ENCODE data around the gene LOC128125822.

The LOC128125822 gene

DNA sequence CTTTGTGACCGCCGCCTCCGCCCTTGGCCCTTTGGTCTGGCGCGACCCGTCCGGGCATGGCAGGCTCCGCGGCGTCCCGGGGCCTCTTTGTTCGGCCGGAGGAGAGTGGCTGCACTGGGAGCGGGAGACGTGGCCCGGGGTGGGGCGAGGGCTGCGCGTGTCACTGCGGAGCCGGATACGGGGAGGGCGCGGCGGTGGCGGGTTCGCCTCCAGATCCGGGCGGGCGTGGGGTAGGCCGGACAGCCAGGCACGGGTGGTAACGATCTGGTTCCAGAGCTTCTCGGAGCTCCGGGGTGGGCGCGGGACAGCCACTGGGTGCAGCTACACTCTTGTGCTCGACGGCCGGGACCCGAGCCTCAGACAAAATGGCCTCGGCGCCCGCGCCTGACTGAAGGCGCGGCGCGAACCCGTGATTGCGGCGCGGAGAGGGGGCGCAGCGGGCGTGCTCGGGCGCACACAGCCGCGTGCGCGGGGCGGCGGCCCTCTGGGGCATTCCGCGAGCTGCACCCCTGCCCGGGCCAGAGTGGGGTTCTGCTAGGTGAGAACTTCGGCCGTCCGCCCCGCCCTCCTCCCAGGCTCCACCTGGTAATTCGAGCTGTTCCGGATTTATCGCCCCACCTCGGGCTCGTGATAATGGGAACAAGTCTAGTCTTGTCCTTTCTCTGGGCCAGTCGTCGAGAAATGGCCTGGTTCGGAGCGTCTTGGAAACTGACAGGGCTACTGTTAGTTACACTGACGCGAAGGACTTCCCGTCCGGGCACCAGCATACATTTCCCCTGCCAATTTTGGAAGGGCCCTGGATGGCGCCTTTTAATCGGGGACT is 1.0 kb downstream of the LOC128125822 start:
- H3K4me1 Mint-ChIP-seq: peaks cover 38% of the 10 kb centered on the region
- TF ChIP-seq, protein P1, sequence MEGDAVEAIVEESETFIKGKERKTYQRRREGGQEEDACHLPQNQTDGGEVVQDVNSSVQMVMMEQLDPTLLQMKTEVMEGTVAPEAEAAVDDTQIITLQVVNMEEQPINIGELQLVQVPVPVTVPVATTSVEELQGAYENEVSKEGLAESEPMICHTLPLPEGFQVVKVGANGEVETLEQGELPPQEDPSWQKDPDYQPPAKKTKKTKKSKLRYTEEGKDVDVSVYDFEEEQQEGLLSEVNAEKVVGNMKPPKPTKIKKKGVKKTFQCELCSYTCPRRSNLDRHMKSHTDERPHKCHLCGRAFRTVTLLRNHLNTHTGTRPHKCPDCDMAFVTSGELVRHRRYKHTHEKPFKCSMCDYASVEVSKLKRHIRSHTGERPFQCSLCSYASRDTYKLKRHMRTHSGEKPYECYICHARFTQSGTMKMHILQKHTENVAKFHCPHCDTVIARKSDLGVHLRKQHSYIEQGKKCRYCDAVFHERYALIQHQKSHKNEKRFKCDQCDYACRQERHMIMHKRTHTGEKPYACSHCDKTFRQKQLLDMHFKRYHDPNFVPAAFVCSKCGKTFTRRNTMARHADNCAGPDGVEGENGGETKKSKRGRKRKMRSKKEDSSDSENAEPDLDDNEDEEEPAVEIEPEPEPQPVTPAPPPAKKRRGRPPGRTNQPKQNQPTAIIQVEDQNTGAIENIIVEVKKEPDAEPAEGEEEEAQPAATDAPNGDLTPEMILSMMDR (IDR thresholded peaks at IDR 0.05; ENCODE audit: unreplicated experiment): no peak
- peak; percentile 49 to 78 for DNase-seq (ENCODE audit: low spot score in 2 of 2, unreplicated experiment in 2 of 2)
- peak overlapping the region; percentile 97 for H3K27ac Mint-ChIP-seq
- peak overlapping the region; percentile 81 for H3K4me3 Mint-ChIP-seq
- no peaks in the 10 kb centered on the region for H3K27me3 Mint-ChIP-seq (ENCODE audit: low read depth)
- peaks cover under 1% of the 10 kb centered on the region for H3K9me3 Mint-ChIP-seq
- H3K36me3 Mint-ChIP-seq: peaks cover 7% of the 10 kb centered on the region

DNA sequence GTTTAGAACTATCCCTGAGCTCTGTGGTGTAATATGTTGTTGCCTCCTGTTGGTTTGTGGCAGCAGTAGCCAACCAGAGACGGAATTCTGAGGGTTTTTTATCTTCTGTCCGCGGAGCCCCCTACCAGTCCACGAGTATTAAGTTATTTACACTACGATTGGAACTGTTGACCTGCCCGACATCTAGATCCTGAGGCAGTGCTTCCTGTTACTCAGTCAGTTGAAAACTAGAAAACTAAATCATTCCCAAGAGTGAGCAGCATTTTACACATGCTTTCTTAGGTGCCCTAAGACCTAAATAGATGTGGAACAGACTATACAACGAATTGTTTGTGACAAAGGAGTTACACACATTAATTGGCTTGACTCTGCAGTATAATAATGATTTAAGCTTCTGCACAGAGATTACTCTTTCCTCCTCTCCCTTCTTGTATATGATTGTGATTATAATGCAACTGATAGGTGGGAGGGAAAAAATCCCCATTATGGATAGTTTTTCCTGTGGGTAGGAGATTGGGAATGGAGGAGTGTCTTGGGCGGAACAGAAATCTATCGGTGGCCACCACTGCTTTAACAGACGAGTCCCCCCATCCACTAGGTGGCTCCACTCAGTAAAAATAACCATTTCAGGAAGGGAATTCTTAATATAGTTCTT is 1.7 kb downstream of the LOC128125822 start:
- peaks cover 38% of the 10 kb centered on the region for H3K4me1 Mint-ChIP-seq
- peak overlapping the region; percentile 97 for H3K27ac Mint-ChIP-seq
- peaks cover 7% of the 10 kb centered on the region for H3K36me3 Mint-ChIP-seq
- DNase-seq (ENCODE audit: low spot score in 2 of 2, unreplicated experiment in 2 of 2): no peak
- peak overlapping the region; percentile 81 for H3K4me3 Mint-ChIP-seq
- H3K9me3 Mint-ChIP-seq: no peaks in the 10 kb centered on the region
- H3K27me3 Mint-ChIP-seq (ENCODE audit: low read depth): no peaks in the 10 kb centered on the region
- TF ChIP-seq, protein P1 (IDR thresholded peaks at IDR 0.05; ENCODE audit: unreplicated experiment): peak; percentile 42

DNA sequence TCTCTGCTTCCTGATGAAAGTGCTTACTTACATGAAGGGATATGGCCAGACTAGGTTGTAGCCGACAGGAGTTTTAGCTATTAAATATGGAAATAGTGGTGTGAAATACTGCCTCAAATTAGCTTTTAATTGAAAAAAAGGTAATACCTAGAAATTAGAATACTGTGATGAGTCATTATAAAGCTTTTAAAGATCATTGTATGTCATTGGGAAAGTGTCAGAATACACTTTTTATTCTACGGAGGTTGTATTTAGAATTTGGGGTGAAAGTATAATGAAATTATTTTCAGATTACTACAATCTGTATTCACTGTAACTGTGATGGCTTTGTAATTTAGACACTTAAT is 2.2 kb downstream of the LOC128125822 start:
- H3K4me1 Mint-ChIP-seq: peaks cover 38% of the 10 kb centered on the region
- TF ChIP-seq, protein P1 (IDR thresholded peaks at IDR 0.05; ENCODE audit: unreplicated experiment): no peak
- H3K27ac Mint-ChIP-seq: peak overlapping the region; percentile 97
- H3K9me3 Mint-ChIP-seq: no peaks in the 10 kb centered on the region
- H3K36me3 Mint-ChIP-seq: peaks cover 8% of the 10 kb centered on the region
- no peaks in the 10 kb centered on the region for H3K27me3 Mint-ChIP-seq (ENCODE audit: low read depth)
- DNase-seq (ENCODE audit: low spot score in 2 of 2, unreplicated experiment in 2 of 2): no peak
- peak overlapping the region; percentile 81 for H3K4me3 Mint-ChIP-seq

DNA sequence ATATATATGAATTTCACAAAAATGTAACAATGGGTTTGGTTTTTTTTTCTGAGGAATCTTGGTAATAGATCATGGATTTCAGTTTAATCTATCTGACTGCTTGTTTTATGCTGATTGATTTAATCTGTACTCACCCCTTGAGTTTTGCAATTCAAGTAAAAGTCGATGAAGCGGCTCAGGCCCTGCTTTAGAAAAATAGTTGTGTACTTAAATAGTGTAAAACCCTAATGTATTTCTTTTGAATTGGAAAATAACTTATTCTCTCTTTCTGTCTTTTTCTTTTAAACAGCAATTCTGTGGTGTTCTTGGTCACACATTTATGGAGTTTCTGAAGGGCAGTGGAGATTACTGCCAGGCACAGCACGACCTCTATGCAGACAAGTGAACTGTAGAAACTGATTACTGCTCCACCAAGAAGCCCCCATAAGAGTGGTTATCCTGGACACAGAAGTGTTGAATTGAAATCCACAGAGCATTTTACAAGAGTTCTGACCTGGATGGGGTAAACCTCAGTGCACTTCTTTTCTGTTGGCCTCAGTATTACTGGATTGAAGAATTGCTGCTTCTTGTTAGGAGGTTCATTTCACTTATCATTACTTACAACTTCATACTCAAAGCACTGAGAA is 4.0 kb downstream of the LOC128125822 start:
- TF ChIP-seq, protein P1 (IDR thresholded peaks at IDR 0.05; ENCODE audit: unreplicated experiment): no peak
- Mint-ChIP-seq H3K9me3 (no peaks in the 10 kb centered on the region), H3K4me3 (no peak overlapping the region), H3K27me3 (ENCODE audit: low read depth) (no peaks in the 10 kb centered on the region), H3K27ac (no peak overlapping the region), H3K4me1 (peaks cover 36% of the 10 kb centered on the region), H3K36me3 (peaks cover 22% of the 10 kb centered on the region)
- DNase-seq (ENCODE audit: low spot score in 2 of 2, unreplicated experiment in 2 of 2): no peak

DNA sequence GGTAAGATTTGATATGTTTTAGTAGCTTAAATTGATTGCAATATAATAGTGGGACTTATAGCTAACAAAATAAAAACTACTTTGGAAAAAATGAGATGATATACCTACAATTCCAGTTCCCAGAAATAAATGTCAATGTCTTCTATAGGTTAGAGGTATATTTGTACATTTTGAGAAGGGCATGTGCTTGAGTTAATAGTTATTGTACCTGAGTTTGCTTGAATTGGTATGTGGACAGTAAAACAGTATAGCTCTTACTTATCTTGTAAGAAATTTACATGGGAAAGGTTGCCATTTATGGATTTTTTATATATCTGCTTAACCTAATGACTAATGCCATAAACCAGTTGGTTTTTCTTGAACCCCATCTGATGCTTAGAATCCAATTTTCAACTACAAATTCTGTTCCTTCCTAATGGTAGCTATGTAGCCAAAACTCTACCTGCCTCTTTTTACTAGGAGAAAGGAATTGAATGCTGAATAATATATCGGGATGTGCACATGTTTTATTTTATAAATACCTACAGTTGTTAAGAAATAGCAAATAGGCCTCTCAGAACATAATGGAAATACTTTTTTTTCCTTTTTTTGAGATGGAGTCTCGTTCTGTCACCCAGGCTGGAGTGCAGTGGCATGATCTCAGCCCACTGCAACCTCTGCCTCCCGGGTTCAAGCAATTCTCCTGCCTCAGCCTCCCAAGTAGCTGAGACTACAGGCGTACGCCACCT is 4.9 kb downstream of the LOC128125822 start:
- H3K9me3 Mint-ChIP-seq: no peaks in the 10 kb centered on the region
- no peak overlapping the region for H3K27ac Mint-ChIP-seq
- no peak for DNase-seq (ENCODE audit: low spot score in 2 of 2, unreplicated experiment in 2 of 2)
- peaks cover 24% of the 10 kb centered on the region for H3K36me3 Mint-ChIP-seq
- TF ChIP-seq, protein P1 (IDR thresholded peaks at IDR 0.05; ENCODE audit: unreplicated experiment): no peak
- no peaks in the 10 kb centered on the region for H3K27me3 Mint-ChIP-seq (ENCODE audit: low read depth)
- no peak overlapping the region for H3K4me3 Mint-ChIP-seq
- H3K4me1 Mint-ChIP-seq: peaks cover 28% of the 10 kb centered on the region

All from mesothelial cell of epicardium (in vitro differentiated cells).